HG03159 (cell line): Measurements from ENCODE around the gene FOXB1.

ENCODE experiments used
- ATAC-seq: cut with Tn5 transposase; IDR thresholded peaks from one replicate; pipeline ENCODE4 v1.9.1; 2021; ENCODE audit warnings: mild to moderate bottlenecking, moderate library complexity; ENCODE audit not compliant: unreplicated experiment

The FOXB1 gene

GRCh38 chr15:60017538-60018520 is 13.7 kb downstream of the FOXB1 start:
- ATAC-seq = no peak

- ATAC-seq = no peak
These were observed 16.6 kb downstream of the FOXB1 start for GRCh38 chr15:60020736-60021135.

GRCh38 chr15:60021589-60022378 is 17.7 kb downstream of the FOXB1 start:
- no peak for ATAC-seq

GRCh38 chr15:60022379-60022741 is 18.2 kb downstream of the FOXB1 start:
- no peak for ATAC-seq

GRCh38 chr15:60026555-60026954 is 22.4 kb downstream of the FOXB1 start:
- ATAC-seq = no peak

- ATAC-seq = no peak
These were observed 31.2 kb downstream of the FOXB1 start for GRCh38 chr15:60035344-60035743.

- no peak for ATAC-seq
These were observed 35.2 kb downstream of the FOXB1 start for GRCh38 chr15:60039316-60039715.

- ATAC-seq = no peak
These were observed 39.8 kb downstream of the FOXB1 start for GRCh38 chr15:60043744-60044435.

- ATAC-seq = no peak
These were observed 40.6 kb downstream of the FOXB1 start for GRCh38 chr15:60044636-60045270.

- ATAC-seq = no peak
These were observed 43.6 kb downstream of the FOXB1 start for GRCh38 chr15:60047701-60048100.

GRCh38 chr15:60049948-60050347 is 45.8 kb downstream of the FOXB1 start:
- ATAC-seq = no peak

- no peak for ATAC-seq
These were observed 48.7 kb downstream of the FOXB1 start for GRCh38 chr15:60052796-60053195.

- ATAC-seq = no peak
These were observed 50.4 kb downstream of the FOXB1 start for GRCh38 chr15:60054472-60054871.
